Liver (tissue), 3 donors: ENCODE measurements around the gene SPEG.

Experiments used
- CTCF ChIP-seq: fragments of 150-350 bp; IDR thresholded peaks from 2 replicates; pipeline ENCODE4 v1.5.1; 2017; ENCODE audit warnings: improper control_type of control experiment, low read depth, low read length; ENCODE audit not compliant: missing input control
- GABPA ChIP-seq, 2 donors: IDR thresholded peaks in 1 of 2; conservative IDR thresholded peaks in 1 of 2; 2 replicates each; pipeline ENCODE4 v1.6.1; 2016; ENCODE audit warnings: antibody characterized with exemption in 2 of 2, mild to moderate bottlenecking in 1 of 2, moderate library complexity in 1 of 2
- HNF4G ChIP-seq: IDR thresholded peaks from 2 replicates; pipeline ENCODE4 v1.6.1; 2016; ENCODE audit warnings: antibody characterized with exemption
- JUND ChIP-seq, 2 donors: IDR thresholded peaks; 2 replicates each; pipeline ENCODE4 v1.6.1; 2016; ENCODE audit warnings: antibody characterized with exemption in 2 of 2
- MAX ChIP-seq: IDR thresholded peaks from 2 replicates; pipeline ENCODE4 v1.6.1; 2016; ENCODE audit warnings: antibody characterized with exemption
- RAD21 ChIP-seq, 2 donors: IDR thresholded peaks; 2 replicates each; pipeline ENCODE4 v1.6.1; 2016; ENCODE audit warnings: antibody characterized with exemption in 2 of 2, mild to moderate bottlenecking in 2 of 2
- SP1 ChIP-seq: IDR thresholded peaks from 2 replicates; pipeline ENCODE4 v1.6.1; 2018; ENCODE audit warnings: antibody characterized with exemption, mild to moderate bottlenecking
- donor health status: healthy.
- donor health status: healthy.

- TF ChIP-seq CTCF: no peak
- no peak for TF ChIP-seq SP1
- TF ChIP-seq RAD21 (IDR thresholded peaks at IDR 0.05): no peak
- TF ChIP-seq JUND (IDR thresholded peaks at IDR 0.05): no peak
- no peak for TF ChIP-seq GABPA (IDR thresholded peaks at IDR 0.05 in 1 of 2, conservative IDR thresholded peaks at IDR 0.05 in 1 of 2)
- no peak for TF ChIP-seq MAX
- no peak for TF ChIP-seq HNF4G
Observed at GRCh38 chr2:219439506-219439905, 4.9 kb downstream of the SPEG start.
